ENCODE measurements around the gene PEAK1.

GRCh38 chr15:77178411-77178810, 241.5 kb downstream of the PEAK1 start:
- TF ChIP-seq CTCF (conservative IDR thresholded peaks at IDR 0.05; ENCODE audit: low read length) (no peak), EZH2phosphoT487 (IDR thresholded peaks at IDR 0.05; ENCODE audit: borderline replicate concordance, low read depth, low read length) (no peak)

Measured in OCI-LY7 (cell line).